NCI-H1105 treated with DMSO at 0.1 percent for 48 hours (cell line): Measurements from ENCODE around the gene CHST11.

Experiments
- DNase-seq: peaks from one replicate; lab custom pipeline; 2025; lab: John Stamatoyannopoulos, UW

CHST11 gene

DNA sequence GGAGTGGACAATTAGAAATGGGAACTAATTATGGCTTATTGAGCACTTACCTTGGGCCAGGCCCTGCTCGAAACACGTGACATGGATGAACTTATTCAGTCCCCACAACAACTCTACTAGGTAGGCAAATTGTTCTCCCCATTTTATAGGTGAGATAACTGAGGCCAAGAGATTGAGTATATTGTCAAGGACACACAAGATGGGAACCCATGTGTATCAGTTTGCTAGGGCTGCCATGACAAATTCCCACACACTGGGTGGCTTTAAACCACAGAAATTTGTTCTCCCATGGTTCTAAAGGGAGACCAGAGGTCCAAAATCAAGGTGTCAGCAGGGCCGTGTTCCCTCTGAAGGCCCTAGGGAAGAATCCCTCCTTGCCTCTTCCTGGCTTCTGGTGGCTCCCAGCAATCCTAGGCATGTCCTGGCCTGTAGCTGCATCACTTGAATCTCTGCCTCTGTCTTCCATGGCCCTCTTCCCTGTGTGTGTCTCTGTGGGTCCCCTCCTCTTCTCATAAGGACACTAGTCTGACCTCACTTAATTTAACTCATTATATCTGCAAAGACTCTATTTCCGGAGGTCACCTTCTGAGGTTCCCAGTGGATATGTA lies 128.8 kb downstream of the CHST11 start:
- DNase-seq = no peak

DNA sequence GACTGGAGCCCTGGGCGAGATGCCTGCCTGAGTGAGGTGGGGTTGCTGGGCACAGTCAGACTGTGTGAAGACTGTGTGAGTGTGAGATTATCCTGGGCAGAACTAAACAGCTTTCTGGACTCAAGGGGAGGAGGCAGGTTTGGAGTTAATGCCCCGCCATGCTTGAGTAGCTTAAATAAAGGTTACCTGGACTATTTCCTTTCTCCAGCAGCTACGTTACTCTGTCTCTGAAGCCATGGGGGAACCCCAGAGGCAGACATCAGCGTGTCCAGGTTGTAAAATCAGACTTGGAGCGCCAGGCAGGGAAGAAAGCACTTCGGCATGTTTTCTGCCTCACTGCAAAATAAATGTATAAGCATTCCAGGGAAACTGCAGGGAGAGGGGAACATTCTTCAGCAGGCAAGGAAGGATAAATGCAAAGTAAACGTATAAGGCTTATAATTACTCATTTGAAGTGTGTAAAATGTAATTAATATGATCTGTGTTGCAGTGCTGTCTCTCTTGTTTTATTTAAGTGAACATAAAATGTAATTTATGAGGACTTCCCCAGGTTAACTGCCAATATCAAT lies 129.7 kb downstream of the CHST11 start:
- no peak for DNase-seq

DNA sequence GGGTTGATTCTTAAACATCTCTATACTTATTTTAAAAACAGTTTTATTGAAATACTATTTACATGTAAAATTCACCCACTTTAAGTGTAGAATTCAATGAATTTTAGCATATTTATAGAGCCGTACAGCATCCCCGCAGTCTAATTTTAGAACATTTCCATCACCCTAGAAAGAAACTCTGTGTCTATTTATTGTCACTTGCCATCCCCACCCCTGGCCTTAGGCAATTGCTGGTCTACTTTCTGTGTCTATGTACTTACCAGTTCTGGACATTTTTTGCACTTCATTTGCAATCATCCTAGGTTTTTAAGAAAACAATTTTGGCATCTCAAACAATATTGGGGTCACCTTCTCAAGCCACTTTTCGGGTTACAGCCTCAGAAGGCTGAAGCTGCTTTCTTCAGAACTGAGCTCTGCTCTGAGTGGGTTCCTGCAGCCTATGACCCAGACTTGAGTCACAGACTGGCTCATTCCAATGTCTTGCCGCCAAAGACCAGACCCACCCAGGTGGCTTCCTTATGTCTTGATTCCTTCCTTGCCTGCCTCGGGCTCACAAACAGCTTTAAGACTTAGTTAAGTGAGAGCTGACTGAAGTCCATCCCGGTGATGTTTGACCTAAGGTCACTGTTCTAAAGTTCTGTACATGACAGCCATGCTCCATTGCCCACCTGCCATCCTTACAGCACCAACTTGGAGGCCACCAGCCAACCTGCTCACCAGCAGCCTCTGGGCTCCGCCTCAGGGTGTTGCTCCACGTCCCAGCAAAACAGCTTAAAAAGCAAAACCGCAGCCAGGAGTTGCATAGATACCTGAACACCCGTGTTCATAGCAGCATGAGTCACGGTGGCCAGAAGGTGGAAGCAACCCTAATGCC lies 131.5 kb downstream of the CHST11 start:
- no peak for DNase-seq

DNA sequence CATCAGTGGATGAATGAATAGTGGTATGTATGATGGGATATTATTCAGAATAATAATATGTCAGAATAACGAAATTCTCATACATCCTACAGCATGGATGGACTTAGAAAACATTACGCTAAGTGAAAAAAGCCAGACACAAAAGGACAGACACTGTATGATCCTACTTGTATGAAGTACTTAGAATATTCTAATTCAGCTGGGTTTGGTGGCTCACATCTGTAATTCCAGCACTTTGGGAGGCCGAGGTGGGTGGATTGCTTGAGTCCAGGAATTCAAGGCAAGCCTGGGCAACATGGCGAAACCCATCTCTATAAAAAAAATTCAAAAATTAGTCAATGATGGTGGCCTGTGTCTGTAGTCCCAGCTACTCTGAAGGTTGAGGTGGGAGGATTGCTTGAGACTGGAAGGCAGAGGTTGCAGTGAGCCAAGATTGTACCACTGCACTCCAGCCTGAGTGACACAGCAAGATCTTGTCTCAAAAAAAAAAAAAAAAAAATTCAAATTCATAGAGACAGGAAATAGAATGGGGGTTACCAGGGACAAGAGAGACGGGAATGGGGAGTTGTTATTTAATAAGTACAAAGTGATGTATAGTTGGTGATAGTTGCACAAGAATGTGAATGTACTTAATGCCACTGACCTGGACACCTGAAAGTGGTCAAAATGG lies 132.3 kb downstream of the CHST11 start:
- no peak for DNase-seq

DNA sequence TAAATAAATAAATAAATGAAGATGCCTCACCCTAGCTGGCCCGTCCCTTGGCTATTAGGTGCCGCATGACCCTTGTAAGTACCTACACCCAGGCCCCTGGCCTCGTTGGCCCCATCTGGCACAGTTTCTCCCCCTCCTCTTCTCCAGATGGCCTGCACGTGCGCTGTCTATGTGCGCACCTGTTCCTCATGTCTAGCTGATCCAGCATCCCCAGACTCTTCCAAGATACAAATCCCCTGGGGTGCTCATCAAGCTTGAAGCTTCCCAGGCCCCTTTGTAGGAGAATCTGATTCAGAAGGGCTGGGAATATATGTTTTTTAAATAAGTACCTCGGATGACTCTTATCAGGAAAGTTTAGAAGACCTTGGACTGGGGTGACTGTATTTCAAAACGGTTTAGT lies 133.3 kb downstream of the CHST11 start:
- no peak for DNase-seq

DNA sequence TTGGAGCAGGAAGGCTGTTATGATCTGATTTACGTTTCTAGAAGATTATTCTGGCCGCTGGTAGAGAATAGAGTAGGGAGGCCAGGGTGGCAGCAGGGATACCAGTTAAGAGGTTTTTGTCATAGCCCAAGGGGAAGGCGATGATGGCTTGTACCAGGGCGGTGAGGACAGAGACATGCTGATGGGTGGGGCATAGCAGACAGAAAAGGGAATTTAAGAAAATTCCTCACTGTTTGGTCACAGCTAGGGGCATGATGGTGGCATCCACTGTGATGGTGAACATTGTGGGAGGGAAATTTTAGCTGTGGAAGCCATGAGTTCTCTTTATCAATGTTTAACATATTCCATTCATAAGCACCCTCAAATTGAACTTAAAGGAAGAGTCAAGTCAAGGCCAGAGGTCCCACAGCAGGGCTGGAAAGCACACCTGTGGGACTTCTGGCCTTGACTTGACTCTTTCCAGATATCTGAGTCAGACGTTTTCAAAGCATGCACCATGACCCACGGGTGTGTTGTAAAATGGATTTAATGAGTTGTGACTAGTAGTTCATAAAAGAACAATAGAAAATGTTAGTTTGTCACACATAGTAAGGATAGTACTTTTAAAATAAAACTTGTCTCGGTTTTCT lies 134.6 kb downstream of the CHST11 start:
- DNase-seq = no peak

DNA sequence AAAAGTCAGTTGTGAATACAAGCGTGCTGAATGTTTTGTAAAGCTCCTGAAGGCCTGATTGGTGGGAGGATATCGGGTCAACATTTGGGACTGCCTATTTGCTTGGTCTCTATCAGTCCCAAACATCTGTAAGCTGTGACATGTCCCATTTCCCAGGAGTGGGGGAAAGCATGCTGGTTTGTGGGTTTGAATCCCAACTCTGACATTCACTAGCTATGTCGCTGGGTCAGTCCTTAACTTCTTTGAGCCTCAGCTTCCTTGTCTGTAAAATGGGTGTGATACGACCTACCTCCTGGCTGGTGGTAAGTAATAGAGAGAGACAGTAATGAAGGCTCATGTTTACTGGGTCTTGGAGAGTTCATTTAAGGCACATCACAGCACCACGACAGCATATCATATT lies 136.7 kb downstream of the CHST11 start:
- DNase-seq = no peak

DNA sequence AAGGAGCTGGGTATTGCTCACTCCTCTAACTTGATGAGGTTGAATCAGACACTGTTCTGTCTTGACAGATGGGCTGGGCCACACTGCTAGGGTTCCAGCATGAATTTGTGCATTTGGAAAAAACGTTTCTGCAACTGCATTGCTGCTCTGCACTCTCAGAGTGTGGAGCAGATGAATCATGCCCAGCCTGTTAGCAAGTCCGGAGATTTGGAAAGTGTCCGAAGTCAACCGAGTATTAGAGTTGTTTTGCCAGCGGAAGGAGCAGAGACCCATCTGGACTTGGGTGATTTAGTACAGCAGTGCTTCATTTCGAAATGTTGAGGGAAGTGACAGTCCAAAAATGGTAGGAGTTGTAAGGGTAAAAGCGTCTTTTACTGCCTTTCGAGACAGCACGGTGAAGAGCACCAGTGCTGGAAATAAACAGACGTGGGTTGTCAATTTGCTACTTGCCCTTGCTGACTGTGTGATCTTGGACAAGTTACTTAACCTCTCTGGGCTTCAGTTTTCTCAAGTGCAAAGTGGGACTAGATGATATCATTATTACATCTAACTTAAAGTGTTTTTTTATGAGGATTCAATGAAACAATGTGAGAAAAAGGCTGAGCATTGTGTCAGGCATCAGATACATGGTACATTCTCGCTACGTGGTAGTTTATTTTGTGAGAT lies 139.5 kb downstream of the CHST11 start:
- no peak for DNase-seq

DNA sequence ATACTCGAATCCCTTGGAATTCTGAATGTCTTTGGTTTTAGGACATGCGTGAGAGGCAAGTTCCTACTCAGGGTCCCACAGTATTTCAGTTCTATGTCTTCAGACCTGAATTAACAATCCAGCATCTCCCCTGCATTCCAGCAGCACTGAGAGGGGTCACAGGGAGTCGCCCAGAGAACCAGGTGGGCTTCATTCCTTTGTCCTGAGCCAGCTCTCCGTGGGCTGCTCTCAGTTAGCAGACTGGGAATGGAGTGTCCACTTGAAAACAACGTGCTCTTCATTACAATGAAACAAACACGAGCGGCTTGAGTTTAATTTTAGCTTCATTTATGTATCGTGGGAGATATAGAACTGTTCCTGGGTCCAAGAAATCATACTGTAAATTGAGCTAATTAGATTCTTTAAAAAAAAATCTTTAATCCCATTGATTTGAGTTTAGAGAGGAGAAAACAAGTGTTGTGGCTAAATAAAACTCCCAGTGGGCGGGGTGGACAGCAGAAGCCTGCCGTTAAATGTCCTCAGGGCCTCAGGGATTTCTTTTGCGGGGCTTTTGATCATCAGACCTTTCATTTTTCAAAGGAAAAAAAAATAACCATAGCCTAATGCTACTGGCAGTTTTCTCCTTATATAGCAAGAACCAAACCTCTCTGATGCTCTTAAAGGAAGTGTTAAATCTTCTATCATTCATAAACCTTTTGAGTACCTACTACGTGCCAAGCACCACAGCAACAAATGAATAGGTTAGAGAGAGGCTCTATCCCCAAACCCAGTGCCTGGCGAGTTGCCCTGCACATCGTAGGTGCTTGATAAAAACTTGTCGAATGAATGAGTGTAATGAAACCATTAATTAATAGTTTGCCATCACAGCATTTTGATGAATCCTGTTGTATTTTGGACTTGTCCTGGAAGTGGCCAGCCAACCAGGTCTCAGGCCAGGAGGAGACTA lies 140.4 kb downstream of the CHST11 start:
- no peak for DNase-seq

DNA sequence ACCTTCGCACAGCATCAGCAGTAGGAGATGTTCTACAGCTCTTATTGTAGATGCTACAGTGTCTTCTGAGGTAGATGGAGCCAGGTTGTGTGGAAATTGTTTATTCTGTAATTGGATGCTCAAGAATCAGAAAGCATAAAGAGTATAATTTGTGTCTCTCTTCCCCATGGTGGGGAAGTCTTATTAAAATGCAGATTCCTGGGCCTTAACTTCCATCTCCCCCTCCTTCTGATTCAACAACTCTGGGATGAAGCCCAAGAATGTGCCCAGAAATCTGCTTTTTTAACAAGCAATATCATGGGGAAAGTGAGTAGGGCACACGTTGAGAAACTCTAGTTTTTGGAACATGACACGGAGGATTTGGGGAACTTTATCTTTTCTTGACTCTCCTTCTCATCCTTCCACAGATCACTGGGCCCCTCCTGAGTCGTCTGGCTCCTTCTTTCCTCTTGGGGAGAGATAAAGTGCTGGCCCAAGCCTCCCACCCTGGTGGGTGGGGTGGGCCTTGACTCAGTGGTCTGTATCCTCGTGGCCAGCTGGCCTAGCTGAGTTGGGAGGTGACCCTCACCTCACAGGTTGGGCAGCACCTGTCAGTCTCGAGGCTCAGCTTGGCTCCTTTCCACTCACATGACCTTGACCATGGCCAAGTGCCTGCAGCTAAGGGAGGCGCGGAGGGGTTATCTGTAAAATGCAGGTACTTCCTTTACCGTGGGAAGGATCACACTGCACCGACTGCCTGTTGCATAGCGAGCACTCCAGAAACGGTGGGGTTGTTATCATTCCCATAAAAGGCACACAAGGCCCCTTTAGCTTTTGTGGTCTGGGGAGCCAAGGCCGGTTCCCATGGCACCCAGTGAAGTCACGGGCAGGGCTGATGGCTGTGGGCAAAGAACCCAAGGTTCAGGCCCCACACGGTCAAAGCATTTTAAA lies 141.9 kb downstream of the CHST11 start:
- DNase-seq = no peak

DNA sequence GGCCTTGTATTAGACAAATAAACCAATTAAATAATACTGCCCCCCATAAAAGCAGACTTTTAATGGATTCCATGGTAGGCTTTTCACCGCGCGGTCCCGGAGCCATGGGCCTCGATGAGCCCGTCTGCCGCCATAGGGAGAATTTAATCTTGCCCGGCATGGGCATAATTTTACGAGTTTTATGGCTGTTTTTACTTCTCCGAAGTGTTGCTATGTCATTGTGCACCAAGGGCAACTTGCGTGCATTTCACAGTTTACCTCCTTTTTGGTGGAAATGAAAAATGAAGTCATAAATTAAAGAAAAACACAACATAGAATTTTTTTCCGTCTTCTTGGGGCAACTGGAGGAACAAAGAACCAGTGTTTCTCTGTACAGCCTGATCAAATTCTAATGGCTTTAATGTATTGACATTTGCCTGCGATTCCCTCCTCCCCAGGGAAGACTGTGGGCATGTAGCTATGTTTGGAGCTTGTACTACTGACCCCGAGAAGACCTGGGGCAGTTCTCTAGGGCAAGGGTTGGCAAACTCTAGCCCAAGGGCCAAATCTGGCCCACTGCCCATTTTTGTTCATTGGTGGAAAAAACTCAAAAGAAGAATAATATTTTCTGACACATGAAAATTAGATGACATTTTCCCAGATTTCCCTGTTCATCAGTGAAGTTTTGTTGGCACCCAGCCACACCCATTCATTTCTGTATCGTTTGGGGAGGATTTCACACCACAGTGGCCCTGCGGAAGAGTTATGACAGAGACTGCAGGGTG lies 142.7 kb downstream of the CHST11 start:
- DNase-seq = no peak

DNA sequence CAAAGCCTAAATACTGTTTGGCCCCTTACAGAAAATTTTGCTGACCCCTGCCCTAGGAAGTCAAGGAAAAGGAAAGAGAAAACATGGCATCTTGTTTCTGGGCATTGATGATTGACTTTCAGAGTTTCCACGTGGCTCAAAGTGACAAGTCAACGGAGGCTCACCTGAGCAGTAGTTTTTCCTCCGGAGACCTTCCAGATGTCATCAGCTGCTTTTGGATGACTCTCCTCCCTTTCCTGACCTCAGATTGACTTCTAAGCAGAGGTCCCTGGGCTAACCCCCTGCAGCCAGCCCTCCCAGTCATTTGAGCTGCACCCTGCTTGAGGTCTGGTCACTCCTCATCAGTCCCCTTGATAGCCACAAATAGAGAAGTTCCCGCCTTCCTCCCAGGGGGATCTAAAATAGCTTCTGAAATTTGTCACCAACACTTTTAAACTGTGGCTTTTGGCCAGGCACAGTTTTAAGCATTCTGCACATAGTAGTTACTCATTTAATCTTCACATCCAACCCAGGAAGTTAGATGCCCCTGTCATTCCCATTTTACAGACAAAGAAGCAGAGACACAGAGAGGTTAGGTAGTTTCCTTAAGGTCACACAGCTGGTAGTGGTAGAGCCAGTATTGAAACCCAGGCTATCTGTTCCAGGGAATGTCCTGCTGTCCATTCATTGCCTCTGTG lies 143.4 kb downstream of the CHST11 start:
- DNase-seq = no peak

DNA sequence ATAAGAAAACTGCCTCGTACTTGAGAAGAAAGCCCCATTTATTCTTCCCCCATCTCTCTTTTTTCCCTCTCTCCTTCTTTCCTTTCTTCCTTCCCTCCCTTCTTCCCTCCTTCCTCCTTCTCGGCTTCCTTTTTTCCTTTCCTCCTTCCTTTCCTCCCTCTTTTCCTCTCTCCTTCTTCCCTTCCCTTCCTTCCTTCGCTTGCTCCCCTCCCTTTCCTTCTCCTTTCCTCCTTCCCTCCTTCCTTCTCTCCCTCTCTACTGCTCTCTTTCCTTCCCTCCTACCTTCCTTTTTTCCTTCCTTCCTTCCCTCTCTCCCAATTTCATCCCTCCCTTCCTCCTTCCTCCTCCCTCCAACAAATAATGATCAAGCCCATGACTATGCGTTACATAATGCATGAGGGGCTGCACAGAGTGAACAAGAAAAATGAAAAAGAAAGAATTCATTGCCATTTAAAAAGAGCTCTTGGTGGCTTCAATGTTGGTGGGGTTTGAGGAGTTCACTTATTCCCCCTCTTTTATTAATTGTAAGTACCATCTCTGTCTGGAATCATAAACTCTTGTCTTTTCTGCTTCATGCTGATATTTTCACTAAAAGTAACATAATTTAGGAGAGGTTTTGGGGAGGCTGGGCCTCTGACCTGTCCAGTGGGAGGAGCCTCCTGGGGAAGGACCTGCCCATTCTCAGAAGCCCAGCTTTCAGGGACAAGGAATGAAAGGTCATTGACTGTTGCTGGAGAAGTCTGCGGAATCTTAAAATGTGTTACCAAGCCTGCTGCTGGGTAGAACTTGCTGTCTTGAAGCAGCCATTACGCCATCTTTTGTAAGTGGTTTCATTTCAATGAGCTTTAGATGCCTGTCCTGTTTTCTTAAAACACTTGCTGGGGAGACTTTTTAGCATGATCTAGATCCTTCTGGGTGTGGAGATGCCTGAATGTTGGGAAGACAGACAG lies 144.3 kb downstream of the CHST11 start:
- DNase-seq = no peak

DNA sequence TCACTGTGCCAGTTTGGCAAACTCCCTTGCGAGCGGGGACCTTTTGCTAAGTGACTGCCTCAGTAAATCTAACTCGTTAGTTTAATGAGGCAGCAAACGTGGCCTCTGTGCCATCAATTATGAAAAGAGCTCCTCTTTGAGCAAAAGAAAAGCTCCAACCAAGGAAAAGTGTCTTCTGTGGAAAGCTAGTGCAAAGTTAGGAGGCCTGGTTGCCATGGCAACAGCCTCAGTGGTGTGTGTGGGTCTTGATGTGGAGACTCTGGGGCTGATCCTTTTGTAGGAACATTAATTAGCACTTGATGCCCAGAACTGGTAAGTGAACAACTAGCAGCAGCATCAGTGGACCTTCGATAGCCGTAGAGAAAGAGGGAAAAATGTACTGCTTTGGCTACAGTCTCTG lies 145.7 kb downstream of the CHST11 start:
- DNase-seq = peak; percentile 27

DNA sequence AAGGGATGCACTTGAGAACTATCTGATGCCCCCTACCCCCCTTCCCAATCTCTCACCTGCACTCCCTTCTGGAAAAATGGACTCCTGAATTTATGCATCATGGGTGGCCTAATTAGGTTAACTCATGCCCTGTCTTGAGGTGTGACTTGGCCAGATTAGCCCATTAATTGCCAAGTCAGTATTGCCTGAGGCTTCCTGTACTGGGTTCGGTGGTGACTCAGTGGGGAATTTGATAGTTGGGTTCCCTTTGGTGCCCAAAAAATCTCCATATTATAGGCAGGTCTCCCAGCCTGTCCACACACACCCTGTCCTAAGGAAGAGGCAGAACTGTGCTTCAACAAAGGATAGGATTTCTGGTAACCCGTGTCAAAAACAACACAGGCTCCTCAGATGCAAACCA lies 146.1 kb downstream of the CHST11 start:
- DNase-seq = no peak

DNA sequence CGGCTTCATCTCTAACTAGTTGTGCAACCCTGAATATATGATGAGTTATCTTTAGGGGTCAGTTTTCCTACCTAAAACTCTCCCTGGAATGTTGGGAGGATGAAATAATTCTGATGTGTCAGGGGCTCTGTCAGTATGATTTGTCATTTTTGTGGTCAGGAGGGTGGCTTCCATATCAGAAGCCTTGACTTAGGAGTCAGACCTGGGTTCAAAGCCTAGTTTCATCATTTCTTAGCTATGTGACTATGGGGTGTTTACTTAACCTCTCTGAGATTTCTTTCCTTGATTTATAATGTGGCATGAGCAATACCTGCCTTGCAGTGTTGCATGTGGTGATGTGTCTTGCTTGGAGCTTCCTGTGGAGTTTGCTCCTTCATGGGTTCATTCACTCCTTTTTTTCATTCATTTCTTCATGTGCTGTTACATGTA lies 146.8 kb downstream of the CHST11 start:
- no peak for DNase-seq
